HG03457 (cell line): ENCODE data around the gene RERE.

Experiments used
- ATAC-seq: cut with Tn5 transposase; IDR thresholded peaks from one replicate; pipeline ENCODE4 v1.9.1; 2021; ENCODE audit warnings: moderate number of reproducible peaks; ENCODE audit not compliant: unreplicated experiment

RERE gene

DNA sequence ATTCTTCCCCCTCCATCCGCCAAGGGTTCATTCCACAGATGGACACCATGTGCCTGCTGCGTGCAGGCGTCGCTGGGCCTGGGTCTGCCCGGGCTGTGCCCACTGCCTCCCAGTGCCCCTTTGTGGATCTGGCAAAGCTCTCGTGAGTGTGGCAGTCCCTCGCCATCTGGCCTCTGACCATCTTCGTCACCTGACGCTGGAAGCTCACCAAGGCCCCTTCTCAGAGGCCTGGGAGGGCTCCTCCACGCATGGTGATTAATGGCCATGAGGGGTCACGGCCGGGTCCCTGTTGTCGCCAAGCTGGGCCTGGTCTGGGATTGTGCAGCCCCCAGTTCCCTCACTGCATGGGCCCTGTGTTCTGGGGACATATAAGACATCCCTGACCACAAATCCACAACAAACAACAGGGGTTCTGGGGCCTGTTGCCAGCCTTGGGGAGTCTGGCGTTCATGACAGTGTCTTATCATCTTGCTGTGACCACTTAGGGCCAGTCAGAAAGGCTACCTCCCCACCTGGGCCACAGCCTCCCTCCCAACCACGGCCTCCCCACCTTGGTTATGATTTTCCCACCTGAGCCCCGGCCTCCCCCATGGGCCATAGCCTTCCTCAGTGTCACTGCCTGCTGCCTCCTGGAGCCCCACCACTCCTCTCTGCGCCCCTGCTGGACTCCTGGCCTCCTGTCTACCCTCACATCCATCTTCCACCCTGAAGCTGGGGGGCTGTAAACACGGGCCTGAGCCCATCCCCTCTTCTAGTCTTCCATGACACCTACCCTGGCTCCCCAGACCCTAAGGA, 471.6 kb downstream of the RERE start:
- ATAC-seq, result no peak

DNA sequence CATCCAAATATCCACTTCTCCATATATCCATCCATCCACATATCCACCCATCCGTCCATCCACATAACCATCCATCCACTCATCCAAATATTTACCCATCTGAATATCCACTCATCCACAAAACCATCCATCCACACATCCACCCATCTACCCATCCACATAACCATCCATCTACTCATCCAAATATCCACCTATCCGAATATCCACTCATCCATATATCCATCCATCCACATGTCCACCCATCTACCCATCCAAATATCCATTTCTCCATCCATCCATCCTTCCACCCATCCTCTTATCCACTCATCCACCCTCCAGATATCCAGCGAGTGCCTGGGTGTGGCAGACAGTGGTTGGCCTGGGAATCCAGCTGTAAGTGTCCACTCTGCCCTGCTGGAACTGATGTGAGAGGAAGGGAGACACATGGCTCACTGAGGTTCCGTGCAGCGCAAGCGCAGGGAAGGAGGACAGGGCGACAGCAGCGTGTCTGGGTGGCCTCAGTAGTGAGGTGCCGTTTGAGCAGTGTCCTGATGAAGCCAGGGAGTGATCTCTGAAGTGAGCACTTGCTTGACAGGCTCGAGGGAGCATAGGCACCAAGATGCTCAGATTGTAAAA, 472.4 kb downstream of the RERE start:
- no peak for ATAC-seq

DNA sequence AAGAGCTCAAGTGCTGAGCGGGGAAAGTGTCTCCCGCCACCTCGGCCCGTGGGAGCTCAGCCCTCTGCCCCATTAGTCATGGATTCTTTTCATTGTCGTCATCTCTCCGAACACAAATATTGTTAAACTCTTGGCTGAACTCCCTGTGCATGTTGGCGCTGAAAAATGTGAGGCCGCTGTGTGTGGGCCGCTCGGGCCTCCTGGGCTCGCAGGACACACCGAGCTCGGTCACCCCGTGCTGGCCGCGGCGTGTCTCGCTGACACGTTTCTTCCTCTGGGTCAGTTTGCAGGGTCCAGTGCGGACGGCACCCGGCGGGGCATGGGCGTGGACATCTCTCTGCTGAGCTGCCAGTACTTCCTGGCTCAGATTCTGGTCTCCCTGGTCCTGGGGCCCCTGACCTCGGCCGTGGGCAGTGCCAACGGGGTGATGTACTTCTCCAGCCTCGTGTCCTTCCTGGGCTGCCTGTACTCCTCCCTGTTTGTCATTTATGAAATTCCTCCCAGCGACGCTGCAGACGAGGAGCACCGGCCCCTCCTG, 473.9 kb downstream of the RERE start:
- no peak for ATAC-seq

DNA sequence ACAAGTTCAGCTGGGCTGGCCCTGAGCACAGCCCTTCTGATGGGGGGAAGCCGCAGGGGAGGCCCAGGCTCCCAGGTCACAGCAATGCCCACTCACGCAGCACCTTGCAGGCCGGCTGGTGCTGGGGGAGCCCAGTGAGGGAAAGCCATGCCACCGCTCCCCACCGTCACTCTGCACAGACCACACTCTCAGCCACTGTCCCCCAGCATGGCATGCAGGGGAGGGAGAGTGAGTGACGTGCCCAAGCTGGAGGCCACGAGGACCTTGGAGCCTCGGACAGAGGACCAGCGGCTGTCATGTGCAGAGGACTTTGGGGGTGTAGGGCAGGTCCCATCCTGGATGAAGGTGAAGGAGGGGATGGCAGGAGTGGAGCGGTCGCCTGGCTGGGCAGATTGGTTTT, 474.4 kb downstream of the RERE start:
- ATAC-seq, result no peak

DNA sequence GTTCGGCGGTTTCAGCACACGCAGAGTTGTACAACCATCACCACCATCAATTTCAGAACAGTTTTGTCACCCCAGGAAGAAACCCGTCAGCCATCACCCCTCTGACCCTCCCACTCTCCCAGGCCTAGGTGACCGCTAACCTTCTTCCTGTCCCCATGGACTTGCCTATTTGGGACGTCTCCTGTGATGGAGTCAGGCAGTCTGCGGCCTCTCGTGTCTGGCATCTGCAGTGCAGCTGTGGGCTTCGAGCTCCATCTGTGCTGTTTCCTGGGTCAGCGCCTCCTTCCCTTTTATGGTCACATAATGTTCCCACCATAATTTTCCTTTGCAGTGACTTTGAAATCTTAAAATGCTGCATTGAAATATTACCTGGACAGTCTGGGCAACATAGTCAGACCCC, 475.1 kb downstream of the RERE start:
- no peak for ATAC-seq

DNA sequence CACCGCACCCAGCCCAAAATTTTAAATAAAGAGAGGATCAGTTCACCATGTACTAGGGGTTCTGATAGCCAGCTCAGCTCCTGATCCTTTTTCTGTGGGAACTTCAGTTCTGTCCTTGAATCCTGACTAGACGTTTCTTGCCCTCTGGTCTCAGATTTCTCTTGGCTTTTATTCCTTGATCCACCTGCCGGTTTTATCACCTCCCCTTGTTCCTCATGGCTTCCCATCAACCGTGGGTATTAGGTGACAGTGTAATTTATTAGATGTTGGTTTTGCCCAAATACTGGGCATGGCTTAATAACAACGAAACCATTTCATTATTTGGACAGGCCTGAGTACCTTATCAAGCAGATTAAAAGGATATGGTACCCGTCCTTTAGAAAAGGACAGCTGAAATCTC, 477.0 kb downstream of the RERE start:
- ATAC-seq, result no peak

DNA sequence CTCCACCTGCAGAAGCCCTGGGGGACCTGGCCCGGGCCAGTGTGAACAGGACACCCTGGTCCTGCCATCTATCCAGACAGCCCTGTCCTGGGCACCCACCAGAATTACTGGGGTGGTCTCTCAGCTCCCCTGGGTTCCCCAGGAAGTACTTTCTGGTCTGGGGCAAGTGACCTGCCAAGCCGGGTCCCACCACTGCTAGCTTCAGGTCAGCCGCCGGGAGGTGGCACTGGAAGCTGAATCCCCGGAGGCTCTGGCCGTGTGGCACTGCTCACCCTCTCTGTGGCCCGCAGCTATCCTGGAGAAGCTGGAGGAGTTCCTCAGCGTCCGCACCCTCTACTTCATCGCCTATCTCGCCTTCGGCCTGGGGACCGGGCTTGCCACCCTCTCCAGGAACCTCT, 478.2 kb downstream of the RERE start:
- no peak for ATAC-seq

DNA sequence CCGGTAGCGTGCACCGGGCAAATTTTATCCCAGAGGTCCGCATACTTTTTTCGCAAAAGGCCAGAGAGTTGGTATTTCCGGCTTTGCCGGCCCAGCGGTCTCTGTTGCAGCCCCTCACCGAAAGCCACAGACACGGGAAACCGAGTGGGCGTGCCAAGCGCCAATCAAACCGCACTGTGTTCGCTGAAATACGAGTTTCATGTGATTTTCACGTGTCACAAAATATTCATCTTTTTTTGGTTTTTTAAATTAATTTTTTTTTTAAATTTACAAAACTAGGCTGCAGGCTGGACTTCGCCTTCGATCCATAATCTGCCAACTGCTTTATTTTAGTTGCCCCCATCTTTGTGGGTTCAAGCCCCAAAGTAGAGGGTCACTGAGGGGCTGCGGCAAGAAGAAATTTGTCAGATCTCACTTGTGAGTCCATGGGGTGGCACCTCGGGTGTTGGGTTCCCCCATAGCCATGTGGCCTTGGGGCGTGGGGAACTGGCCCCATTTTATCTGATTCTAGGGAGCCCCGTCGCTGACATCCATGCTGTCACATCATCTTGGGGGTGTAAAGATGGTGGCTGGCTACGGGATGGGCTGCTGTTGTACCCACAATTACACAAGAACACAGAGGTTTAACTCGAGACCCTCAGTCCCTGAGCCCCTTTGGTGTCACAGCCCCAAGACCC, 478.8 kb downstream of the RERE start:
- ATAC-seq, result no peak

DNA sequence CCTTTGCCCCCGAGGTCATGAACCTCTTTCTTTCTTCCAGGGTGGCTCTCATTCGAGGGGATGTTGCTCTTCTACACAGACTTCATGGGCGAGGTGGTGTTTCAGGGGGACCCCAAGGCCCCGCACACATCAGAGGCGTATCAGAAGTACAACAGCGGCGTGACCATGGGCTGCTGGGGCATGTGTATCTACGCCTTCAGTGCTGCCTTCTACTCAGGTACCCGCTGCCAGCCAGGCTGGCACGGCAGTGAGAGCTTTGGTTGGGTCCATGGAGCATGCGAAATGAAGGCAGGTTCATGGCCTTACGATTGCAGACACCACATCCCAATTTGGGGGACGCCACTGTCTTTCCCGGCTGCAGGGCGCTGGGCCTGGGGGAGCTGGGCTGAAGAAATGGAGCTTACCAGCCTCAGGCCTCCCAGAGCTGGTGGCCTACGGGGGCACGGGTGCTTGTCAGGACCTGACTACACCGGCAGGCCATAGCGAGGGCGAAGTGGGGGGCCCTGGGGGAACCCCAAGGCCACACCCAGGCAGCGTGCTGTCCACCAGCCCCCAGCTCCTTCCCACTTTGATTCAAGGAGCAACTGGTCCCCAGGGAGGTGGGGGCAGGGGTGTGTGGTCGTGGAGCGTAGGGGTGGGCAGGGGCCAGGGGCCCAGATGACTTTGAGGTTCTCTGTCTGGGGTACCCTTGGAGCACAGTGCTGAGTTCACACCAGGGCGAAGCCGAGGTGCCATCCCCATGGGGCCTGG, 479.5 kb downstream of the RERE start:
- ATAC-seq, result no peak

DNA sequence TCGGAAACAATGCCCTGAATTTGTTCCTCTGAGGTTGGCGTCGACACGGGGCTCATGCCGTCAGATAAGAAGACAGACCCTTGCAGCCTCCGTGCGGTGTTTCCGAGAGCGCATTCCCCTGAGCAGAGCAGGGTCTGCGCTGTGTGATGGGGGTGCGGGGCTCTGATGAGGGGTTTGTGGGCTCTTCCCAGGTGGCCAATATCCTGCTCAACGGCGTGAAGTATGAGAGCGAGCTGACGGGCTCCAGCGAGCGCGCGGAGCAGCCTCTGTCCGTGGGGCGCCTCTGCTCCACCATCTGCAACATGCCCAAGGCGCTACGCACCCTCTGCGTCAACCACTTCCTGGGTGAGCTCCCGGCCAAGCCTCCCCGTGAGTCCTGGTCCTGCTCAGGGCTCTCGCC, 482.2 kb downstream of the RERE start:
- no peak for ATAC-seq

DNA sequence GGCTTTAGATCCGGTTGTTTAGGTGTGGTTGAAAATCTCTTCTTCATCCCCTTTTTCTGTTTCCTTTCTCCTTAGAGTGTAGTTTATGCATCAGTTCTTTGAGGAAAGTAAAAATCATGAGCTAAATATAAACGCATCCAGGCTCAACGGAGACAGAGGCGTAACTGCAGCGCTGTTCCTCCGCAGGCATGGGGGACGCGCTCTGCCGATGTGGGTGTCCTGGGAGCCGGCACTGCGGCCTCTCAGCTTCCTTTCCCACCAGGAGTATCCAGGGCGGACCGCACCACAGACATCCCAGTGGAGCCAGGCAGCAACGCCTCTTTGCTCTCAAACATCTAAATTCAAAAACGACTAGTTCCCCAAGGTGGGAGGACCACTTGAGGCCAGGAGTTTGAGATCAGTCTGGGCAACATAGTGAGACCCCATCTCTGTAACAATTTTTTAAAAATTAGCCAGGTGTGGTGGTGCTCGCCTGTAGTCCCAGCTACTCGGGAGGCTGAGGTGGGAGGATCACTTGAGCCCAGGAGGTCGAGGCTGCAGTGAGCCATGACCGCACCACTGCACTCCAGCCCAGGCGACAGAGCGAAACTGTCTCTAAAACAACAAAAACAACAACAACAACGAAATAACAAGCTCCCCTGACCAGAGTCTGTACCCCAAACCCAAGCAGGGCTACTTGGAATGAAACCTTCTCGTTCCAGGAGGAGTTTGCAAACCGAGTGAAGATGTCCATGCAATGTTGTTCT, 483.2 kb downstream of the RERE start:
- no peak for ATAC-seq

DNA sequence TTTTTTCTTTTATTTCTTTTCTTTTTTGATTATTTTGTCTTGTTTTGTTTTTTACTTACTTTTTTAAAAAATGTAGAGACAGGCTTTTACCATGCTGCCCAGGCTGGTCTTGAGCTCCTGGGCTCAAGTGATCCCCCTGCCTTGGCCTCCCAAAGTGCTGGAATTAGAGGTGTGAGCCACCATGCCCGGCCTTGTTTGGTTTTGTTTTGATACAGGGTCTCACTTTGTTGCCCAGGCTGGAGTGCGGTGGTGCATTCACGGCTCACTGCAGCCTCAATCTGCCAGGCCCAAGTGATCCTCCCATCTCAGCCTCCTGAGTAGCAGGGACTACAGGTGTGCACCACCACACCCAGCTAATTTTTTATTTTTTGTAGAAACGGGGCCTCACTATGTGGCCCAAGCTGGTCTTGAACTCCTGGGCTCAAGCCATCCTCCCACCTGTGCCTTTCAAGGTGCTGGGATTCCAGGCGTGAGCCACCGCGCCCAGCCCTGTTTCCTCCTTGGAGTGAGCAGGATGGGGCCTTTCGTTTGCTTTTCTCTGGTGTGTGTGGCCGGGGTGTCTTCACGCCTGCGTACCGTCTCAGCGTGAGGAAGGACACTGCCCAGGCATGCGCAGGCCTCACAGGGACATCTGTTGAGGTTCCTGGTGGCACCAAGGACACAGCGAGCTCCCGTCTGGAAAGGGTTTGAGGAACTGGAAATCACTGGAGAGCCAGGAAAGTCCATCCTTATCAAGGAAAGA, 484.0 kb downstream of the RERE start:
- ATAC-seq, result no peak

DNA sequence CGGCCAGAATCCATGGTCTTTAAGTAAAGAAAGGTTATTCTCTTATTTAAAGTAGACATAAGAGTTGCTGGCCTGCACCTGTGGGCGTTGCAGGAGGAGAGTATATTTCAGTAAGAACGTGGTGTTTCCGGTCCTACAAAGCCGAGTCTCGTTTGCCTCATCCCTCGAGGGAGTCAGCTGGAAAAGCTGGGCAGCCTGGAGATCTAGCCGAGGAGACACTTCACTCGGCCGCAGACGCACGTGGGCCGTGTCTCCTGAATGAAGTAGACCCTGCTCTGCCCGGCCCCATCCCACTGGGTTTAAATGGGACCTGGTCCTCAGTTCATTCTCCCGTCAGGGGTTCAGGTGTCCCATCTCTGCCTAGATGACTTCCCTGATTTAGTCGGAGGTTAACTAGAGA, 484.6 kb downstream of the RERE start:
- no peak for ATAC-seq

DNA sequence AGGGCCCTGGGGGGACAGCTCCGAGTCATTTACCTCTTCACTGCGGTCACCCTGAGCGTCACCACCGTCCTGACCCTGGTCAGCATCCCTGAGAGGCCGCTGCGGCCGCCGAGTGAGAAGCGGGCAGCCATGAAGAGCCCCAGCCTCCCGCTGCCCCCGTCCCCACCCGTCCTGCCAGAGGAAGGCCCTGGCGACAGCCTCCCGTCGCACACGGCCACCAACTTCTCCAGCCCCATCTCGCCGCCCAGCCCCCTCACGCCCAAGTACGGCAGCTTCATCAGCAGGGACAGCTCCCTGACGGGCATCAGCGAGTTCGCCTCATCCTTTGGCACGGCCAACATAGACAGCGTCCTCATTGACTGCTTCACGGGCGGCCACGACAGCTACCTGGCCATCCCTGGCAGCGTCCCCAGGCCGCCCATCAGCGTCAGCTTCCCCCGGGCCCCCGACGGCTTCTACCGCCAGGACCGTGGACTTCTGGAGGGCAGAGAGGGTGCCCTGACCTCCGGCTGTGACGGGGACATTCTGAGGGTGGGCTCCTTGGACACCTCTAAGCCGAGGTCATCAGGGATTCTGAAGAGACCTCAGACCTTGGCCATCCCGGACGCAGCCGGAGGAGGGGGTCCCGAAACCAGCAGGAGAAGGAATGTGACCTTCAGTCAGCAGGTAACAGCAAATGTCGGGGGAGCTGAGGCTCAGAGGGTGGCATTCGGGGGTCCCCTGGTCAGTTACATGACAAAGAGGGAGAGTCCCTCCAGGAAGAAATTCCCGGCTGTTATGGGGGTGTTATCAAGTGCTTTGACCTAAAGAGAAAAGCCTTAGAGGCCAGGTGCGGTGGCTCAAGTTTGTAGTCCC, 486.9 kb downstream of the RERE start:
- ATAC-seq, result no peak

DNA sequence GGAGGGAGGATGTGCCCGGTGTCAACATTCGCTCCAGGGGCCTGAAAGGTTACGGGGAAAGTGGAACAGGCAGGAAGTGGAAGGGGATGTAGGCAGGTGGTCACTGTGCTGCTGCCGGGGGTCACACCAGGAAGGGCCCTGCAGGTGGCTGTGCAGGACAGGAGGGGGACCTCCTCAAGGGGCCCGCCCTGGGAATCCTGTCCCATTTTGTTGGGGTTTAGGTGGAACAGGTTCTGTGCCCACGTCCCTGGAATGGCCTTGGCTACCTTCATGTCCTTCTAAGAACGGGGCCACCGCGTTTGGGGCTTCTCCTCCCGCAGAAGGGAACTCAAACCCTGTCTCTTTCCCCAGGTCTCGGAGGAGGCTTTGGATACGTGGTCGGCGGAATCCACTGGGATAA, 487.6 kb downstream of the RERE start:
- ATAC-seq, result no peak

DNA sequence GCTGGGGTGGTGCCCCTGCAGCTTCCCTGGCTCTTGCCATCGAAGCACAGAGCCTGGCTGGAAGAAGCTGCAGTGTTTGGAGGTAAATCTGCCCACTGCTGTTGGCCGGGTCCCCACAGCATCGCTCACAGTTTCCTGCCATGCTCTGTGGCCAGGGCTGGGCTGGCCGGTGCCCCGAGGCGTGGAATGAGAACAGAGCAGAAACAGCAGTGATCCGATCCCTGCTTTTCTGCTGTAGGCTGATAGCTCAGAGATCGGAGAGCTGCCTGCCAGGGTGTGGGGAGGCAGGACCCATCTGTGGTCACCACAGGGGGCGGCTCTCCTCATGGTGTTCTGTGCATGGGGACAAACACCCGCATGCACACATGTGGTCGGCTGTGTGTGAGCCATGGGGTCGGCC, 488.0 kb downstream of the RERE start:
- no peak for ATAC-seq

DNA sequence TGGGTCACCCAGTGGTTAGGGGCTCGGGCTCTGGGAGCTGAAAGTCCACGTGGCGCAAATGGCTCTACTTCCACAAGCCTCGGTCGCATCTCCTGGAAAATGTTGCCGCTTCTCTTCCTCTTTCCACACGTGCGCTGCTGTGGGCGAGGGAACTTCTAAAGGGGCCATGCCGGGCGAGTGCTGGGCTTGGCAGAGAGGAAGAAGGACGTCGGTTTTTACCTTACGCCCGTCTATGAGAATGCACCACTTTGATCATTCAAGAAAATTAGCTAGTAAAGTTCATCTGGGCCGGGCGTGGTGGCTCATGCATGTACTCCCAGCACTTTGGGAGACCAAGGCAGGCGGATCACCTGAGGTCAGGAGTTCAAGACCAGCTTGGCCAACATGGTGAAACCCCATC, 489.2 kb downstream of the RERE start:
- no peak for ATAC-seq

DNA sequence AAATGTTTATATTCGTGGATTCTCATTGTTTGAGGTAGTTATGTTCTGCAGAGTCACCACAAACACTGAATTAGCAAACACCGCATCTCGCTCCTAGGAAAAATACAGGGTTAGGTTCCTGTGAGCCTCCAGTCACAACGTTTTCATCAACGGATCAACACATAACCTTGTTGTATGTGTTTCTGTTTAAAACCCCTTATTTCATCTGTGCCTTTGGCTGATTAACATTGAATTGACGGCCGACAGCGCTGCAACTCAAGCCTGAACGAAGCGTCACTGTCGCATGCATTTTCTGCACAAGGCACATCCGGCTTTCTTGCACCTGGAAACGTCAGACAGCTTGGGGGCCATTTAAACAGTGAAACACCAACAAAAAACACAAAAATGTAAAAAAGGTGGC, 491.2 kb downstream of the RERE start:
- no peak for ATAC-seq

DNA sequence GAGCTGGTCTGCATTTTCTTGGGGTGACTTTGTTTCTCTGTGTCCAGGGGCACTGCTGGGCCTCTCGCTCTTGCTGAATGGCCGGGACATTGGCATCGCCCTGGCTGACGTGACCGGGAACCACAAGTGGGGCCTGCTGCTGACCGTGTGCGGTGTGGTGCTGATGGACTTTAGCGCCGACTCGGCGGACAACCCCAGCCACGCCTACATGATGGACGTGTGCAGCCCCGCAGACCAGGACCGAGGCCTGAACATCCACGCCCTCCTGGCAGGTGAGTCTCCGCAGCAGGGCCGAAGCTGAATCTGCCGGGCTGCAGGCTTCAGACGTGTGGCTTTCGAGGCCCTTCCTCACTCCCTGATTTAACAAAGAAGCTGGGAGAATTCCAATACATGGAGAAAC, 491.7 kb downstream of the RERE start:
- no peak for ATAC-seq
